ENCODE results near the gene ADH6. TPM values are rescaled to one million over a fixed set of nuclear protein-coding genes. Genes with fewer than 3 reads are reported as not detected.

The ADH6 gene
- total RNA-seq, 1 donor from 2014 or later: 5.2 TPM

GRCh38 chr4:99157478-99157935, 61.5 kb downstream of the ADH6 start:
- no peaks in the 10 kb centered on the region for H3K27me3 Mint-ChIP-seq
- DNase-seq (ENCODE audit: extremely low spot score, unreplicated experiment): no peak
- H3K4me3 Mint-ChIP-seq: no peak overlapping the region
- no peaks in the 10 kb centered on the region for H3K4me1 Mint-ChIP-seq (ENCODE audit: unreplicated experiment)
- no peaks in the 10 kb centered on the region for H3K36me3 Mint-ChIP-seq
- TF ChIP-seq CTCF (conservative IDR thresholded peaks at IDR 0.05): no peak
- no peaks in the 10 kb centered on the region for H3K9me3 Mint-ChIP-seq
- peak overlapping the region; percentile 16 for H3K27ac Mint-ChIP-seq

- no peak for TF ChIP-seq CTCF (conservative IDR thresholded peaks at IDR 0.05)
- Mint-ChIP-seq H3K4me1 (ENCODE audit: unreplicated experiment) (no peaks in the 10 kb centered on the region), H3K27ac (peak overlapping the region; percentile 16), H3K4me3 (no peak overlapping the region), H3K27me3 (no peaks in the 10 kb centered on the region), H3K36me3 (no peaks in the 10 kb centered on the region), H3K9me3 (no peaks in the 10 kb centered on the region)
- DNase-seq (ENCODE audit: extremely low spot score, unreplicated experiment): no peak
These were observed 62.1 kb downstream of the ADH6 start for GRCh38 chr4:99156992-99157391.

- no peak for TF ChIP-seq CTCF (conservative IDR thresholded peaks at IDR 0.05)
- H3K27ac Mint-ChIP-seq: no peak overlapping the region
- no peak for DNase-seq (ENCODE audit: extremely low spot score, unreplicated experiment)
- peaks cover 4% of the 10 kb centered on the region for H3K36me3 Mint-ChIP-seq
- no peaks in the 10 kb centered on the region for H3K4me1 Mint-ChIP-seq (ENCODE audit: unreplicated experiment)
- peaks cover 5% of the 10 kb centered on the region for H3K9me3 Mint-ChIP-seq
- no peaks in the 10 kb centered on the region for H3K27me3 Mint-ChIP-seq
- H3K4me3 Mint-ChIP-seq: no peak overlapping the region
These were observed 64.2 kb downstream of the ADH6 start for GRCh38 chr4:99154658-99155342.

Other genes with a start within 250 kb of the ADH6 start
- 42.9 and 43.1 TPM in 2 replicates for gene METAP1, start 223.5 kb downstream of the ADH6 start, total RNA-seq (ENCODE audit: low replicate concordance)
- gene ADH5, start 130.5 kb downstream of the ADH6 start, total RNA-seq (ENCODE audit: low replicate concordance): 141 and 161 TPM in 2 replicates
- 3.7 and 17.7 TPM in 2 replicates for gene ADH4, start 74.9 kb downstream of the ADH6 start, total RNA-seq (ENCODE audit: low replicate concordance)
- gene ADH1A, start 71.7 kb upstream of the ADH6 start, total RNA-seq (ENCODE audit: low replicate concordance): 6.4 and 22.1 TPM in 2 replicates
- 2.2 and 6.1 TPM in 2 replicates for gene ADH1B, start 102.2 kb upstream of the ADH6 start, total RNA-seq (ENCODE audit: low replicate concordance)
- gene ADH1C, start 133.5 kb upstream of the ADH6 start, total RNA-seq (ENCODE audit: low replicate concordance): 9.9 and 21.8 TPM in 2 replicates
- 0.17 and 0.83 TPM in 2 replicates for gene ADH7, start 216.1 kb upstream of the ADH6 start, total RNA-seq (ENCODE audit: low replicate concordance)

Measured in type B pancreatic cell (in vitro differentiated cells).